GM19023 (cell line): ENCODE data around the gene MATN3.

Experiments used
- ATAC-seq: cut with Tn5 transposase; IDR thresholded peaks from one replicate; pipeline ENCODE4 v1.9.1; 2021; ENCODE audit warnings: mild to moderate bottlenecking, moderate library complexity; ENCODE audit not compliant: unreplicated experiment

The MATN3 gene

GRCh38 chr2:20008703-20009102 lies 3.8 kb downstream of the MATN3 start:
- no peak for ATAC-seq

GRCh38 chr2:20005891-20006470 lies 6.5 kb downstream of the MATN3 start:
- ATAC-seq = no peak

- ATAC-seq = no peak
Measured at GRCh38 chr2:20005067-20005627, 7.3 kb downstream of the MATN3 start.

GRCh38 chr2:20001361-20001863 lies 11.1 kb downstream of the MATN3 start:
- no peak for ATAC-seq

GRCh38 chr2:19993731-19994130 lies 18.7 kb downstream of the MATN3 start:
- no peak for ATAC-seq

GRCh38 chr2:19991895-19992294 lies 20.6 kb downstream of the MATN3 start:
- ATAC-seq = no peak

- ATAC-seq = no peak
Measured at GRCh38 chr2:19990416-19990728, 22.1 kb downstream of the MATN3 start.

GRCh38 chr2:19989667-19990415 lies 22.6 kb downstream of the MATN3 start, which contains the start of gene WDR35:
Gene WDR35 (minus strand): TSS chr2:19990105. CDS start chr2:19990015, 90 bp downstream.
- ATAC-seq = peak; percentile 95

GRCh38 chr2:19989342-19989666 lies 23.2 kb downstream of the MATN3 start:
- peak; percentile 5 for ATAC-seq

- no peak for ATAC-seq
Measured at GRCh38 chr2:19988600-19988999, 23.9 kb downstream of the MATN3 start.

- ATAC-seq = peak; percentile 57
Measured at GRCh38 chr2:19987936-19988335, 24.5 kb downstream of the MATN3 start.

GRCh38 chr2:19982268-19982667 lies 30.2 kb downstream of the MATN3 start:
- no peak for ATAC-seq

- ATAC-seq = no peak
Measured at GRCh38 chr2:19979932-19980331, 32.5 kb downstream of the MATN3 start.

- no peak for ATAC-seq
Measured at GRCh38 chr2:19973466-19973865, 39.0 kb downstream of the MATN3 start.

GRCh38 chr2:19971691-19972090 lies 40.8 kb downstream of the MATN3 start:
- no peak for ATAC-seq

GRCh38 chr2:19963386-19963785 lies 49.1 kb downstream of the MATN3 start:
- ATAC-seq = no peak

- peak; percentile 73 for ATAC-seq
Measured at GRCh38 chr2:19955544-19956422, 56.7 kb downstream of the MATN3 start.

GRCh38 chr2:19949071-19949470 lies 63.4 kb downstream of the MATN3 start:
- no peak for ATAC-seq

- no peak for ATAC-seq
Measured at GRCh38 chr2:19947184-19947940, 65.1 kb downstream of the MATN3 start.

- no peak for ATAC-seq
Measured at GRCh38 chr2:19944205-19944845, 68.1 kb downstream of the MATN3 start.
